Measurements from ENCODE around the gene PAWR. TPM values are rescaled to one million over a fixed set of nuclear protein-coding genes. Genes with fewer than 3 reads are reported as not detected.
"Not testable (repeated sequence)": the region's sequence is repeated elsewhere in the genome, so short reads cannot be mapped to it uniquely, and the experiment has no call there.

The PAWR gene
- total and polyA plus RNA-seq, 4 donors, result 6.8 to 119 (median 56.4) TPM

GRCh38 chr12:79650440-79650839 lies 40.3 kb downstream of the PAWR start:
- DNase-seq (no peak), ATAC-seq (ENCODE audit: insufficient read depth, low FRiP score) (no peak)
- Histone ChIP-seq H3K4me1 (ENCODE audit: control insufficient read depth in 5 of 5, insufficient read depth in 5 of 5, low read length in 5 of 5) (peaks cover 0 to 1% (median 0%) of the 10 kb centered on the region in 5 donors), H3K27me3 (ENCODE audit: control insufficient read depth in 3 of 3, insufficient read depth in 3 of 3, low read length in 2 of 3) (no peaks in the 10 kb centered on the region), H3K27ac (ENCODE audit: low read depth in 1 of 2, low read length in 1 of 2) (no peak overlapping the region), H3K36me3 (ENCODE audit: control insufficient read depth in 4 of 4, insufficient read depth in 4 of 4, low read length in 4 of 4) (no peaks in the 10 kb centered on the region), H3K9me3 (ENCODE audit: control insufficient read depth in 4 of 4, insufficient read depth in 3 of 4, low read length in 3 of 4) (no peaks in the 10 kb centered on the region), H3K9ac (ENCODE audit: insufficient read depth in 1 of 2, low read length in 2 of 2) (no peak overlapping the region), H3K4me3 (no peak overlapping the region)
- TF ChIP-seq CTCF (IDR thresholded peaks at IDR 0.05; ENCODE audit: control extremely low read depth, extremely low read depth), result no peak
- 88% methylated on average over 2 of the region's 2 CpGs for WGBS, 2 donors

GRCh38 chr12:79648881-79649280 lies 41.9 kb downstream of the PAWR start:
- Histone ChIP-seq H3K9ac (ENCODE audit: insufficient read depth in 1 of 2, low read length in 2 of 2) (no peak overlapping the region), H3K27me3 (ENCODE audit: control insufficient read depth in 3 of 3, insufficient read depth in 3 of 3, low read length in 2 of 3) (no peaks in the 10 kb centered on the region), H3K36me3 (ENCODE audit: control insufficient read depth in 4 of 4, insufficient read depth in 4 of 4, low read length in 4 of 4) (no peaks in the 10 kb centered on the region), H3K27ac (ENCODE audit: low read depth in 1 of 2, low read length in 1 of 2) (no peak overlapping the region), H3K4me3 (no peak overlapping the region), H3K9me3 (ENCODE audit: control insufficient read depth in 4 of 4, insufficient read depth in 3 of 4, low read length in 3 of 4) (no peaks in the 10 kb centered on the region), H3K4me1 (ENCODE audit: control insufficient read depth in 5 of 5, insufficient read depth in 5 of 5, low read length in 5 of 5) (peaks cover 0 to 1% (median 0%) of the 10 kb centered on the region in 5 donors)
- no peak for DNase-seq
- no peak for ATAC-seq (ENCODE audit: insufficient read depth, low FRiP score)
- TF ChIP-seq CTCF (IDR thresholded peaks at IDR 0.05; ENCODE audit: control extremely low read depth, extremely low read depth), result no peak
- WGBS, 2 donors, result 77 to 84% methylated on average over 1 of the region's 1 CpG

GRCh38 chr12:79646843-79647242 lies 43.9 kb downstream of the PAWR start:
- not testable (repeated sequence) for H3K9ac ChIP-seq (ENCODE audit: insufficient read depth in 1 of 2, low read length in 2 of 2); ATAC-seq (ENCODE audit: insufficient read depth, low FRiP score); H3K27ac ChIP-seq (ENCODE audit: low read depth in 1 of 2, low read length in 1 of 2); H3K27me3 ChIP-seq (ENCODE audit: control insufficient read depth in 3 of 3, insufficient read depth in 3 of 3, low read length in 2 of 3); H3K4me3 ChIP-seq; H3K36me3 ChIP-seq (ENCODE audit: control insufficient read depth in 4 of 4, insufficient read depth in 4 of 4, low read length in 4 of 4); H3K4me1 ChIP-seq (ENCODE audit: control insufficient read depth in 5 of 5, insufficient read depth in 5 of 5, low read length in 5 of 5); DNase-seq; H3K9me3 ChIP-seq (ENCODE audit: control insufficient read depth in 4 of 4, insufficient read depth in 3 of 4, low read length in 3 of 4)
- 95 to 97% methylated on average over 4 of the region's 4 CpGs for WGBS, 2 donors

- Histone ChIP-seq H3K27me3 (ENCODE audit: control insufficient read depth in 3 of 3, insufficient read depth in 3 of 3, low read length in 2 of 3) (no peaks in the 10 kb centered on the region), H3K4me3 (no peak overlapping the region), H3K9me3 (ENCODE audit: control insufficient read depth in 4 of 4, insufficient read depth in 3 of 4, low read length in 3 of 4) (no peaks in the 10 kb centered on the region), H3K36me3 (ENCODE audit: control insufficient read depth in 4 of 4, insufficient read depth in 4 of 4, low read length in 4 of 4) (no peaks in the 10 kb centered on the region), H3K9ac (ENCODE audit: insufficient read depth in 1 of 2, low read length in 2 of 2) (no peak overlapping the region), H3K27ac (ENCODE audit: low read depth in 1 of 2, low read length in 1 of 2) (no peak overlapping the region), H3K4me1 (ENCODE audit: control insufficient read depth in 5 of 5, insufficient read depth in 5 of 5, low read length in 5 of 5) (peaks cover 0 to 2% (median 0%) of the 10 kb centered on the region in 5 donors)
- ATAC-seq (ENCODE audit: insufficient read depth, low FRiP score) (no peak), DNase-seq (no peak)
- TF ChIP-seq CTCF (IDR thresholded peaks at IDR 0.05; ENCODE audit: control extremely low read depth, extremely low read depth), result no peak
Measured at GRCh38 chr12:79645235-79645630, 45.5 kb downstream of the PAWR start.

Data from lung (tissue), 12 donors.